ENCODE results near the gene ZNF148.

- TF ChIP-seq CTCF (conservative IDR thresholded peaks at IDR 0.05) (no peak), ZFX (IDR thresholded peaks at IDR 0.05) (no peak)
Measured at GRCh38 chr3:125261031-125261430, 114.1 kb downstream of the ZNF148 start.

Measured in C4-2B (cell line).